Hematopoietic multipotent progenitor cell (in vitro differentiated cells): ENCODE measurements around the gene ANKRD37. TPM values are rescaled to one million over a fixed set of nuclear protein-coding genes. Genes with fewer than 3 reads are reported as not detected.
"Not testable (repeated sequence)": the region's sequence is repeated elsewhere in the genome, so short reads cannot be mapped to it uniquely, and the experiment has no call there.

Source experiments
- DNase-seq, 3 donors: peaks; one replicate each; pipeline ENCODE4 v3.0.0-alpha.2; 2011 to 2015; ENCODE audit warnings: low read depth in 2 of 3, low spot score in 2 of 3
- total RNA-seq: library from RNA; depleted of rRNA; stranded (reverse); fragments of >200 nt; gene quantifications from one replicate; pipeline ENCODE4 v1.2.3, GENCODE V29; 2012

The ANKRD37 gene
- 4.3 TPM for total RNA-seq

- DNase-seq: no peak
Observed at GRCh38 chr4:185396724-185397385, at the start of gene ANKRD37. ANKRD37 (plus strand) TSS chr4:185396841; CDS start chr4:185396924, 83 bp downstream.

GRCh38 chr4:185346975-185347601 lies 49.6 kb upstream of the ANKRD37 start:
- DNase-seq: no peak

- DNase-seq: no peak
Observed at GRCh38 chr4:185351691-185352090, 45.0 kb upstream of the ANKRD37 start.

GRCh38 chr4:185352202-185352601 lies 44.4 kb upstream of the ANKRD37 start:
- no peak for DNase-seq

GRCh38 chr4:185352741-185353140 lies 43.9 kb upstream of the ANKRD37 start:
- DNase-seq: no peak

- DNase-seq: no peak
Observed at GRCh38 chr4:185357211-185357610, 39.4 kb upstream of the ANKRD37 start.

- DNase-seq: no peak
Observed at GRCh38 chr4:185357733-185358440, 38.8 kb upstream of the ANKRD37 start.

- no peak for DNase-seq
Observed at GRCh38 chr4:185358514-185358913, 38.1 kb upstream of the ANKRD37 start.

GRCh38 chr4:185358959-185359358 lies 37.7 kb upstream of the ANKRD37 start:
- DNase-seq: no peak

- no peak for DNase-seq
Observed at GRCh38 chr4:185359767-185360446, 36.7 kb upstream of the ANKRD37 start.

GRCh38 chr4:185361872-185362271 lies 34.8 kb upstream of the ANKRD37 start:
- DNase-seq: no peak

- not testable (repeated sequence) for DNase-seq
Observed at GRCh38 chr4:185362570-185362969, 34.1 kb upstream of the ANKRD37 start.

- DNase-seq: no peak
Observed at GRCh38 chr4:185363251-185363650, 33.4 kb upstream of the ANKRD37 start.

- no peak for DNase-seq
Observed at GRCh38 chr4:185364886-185365285, 31.8 kb upstream of the ANKRD37 start.

GRCh38 chr4:185369731-185370130 lies 26.9 kb upstream of the ANKRD37 start:
- DNase-seq: no peak

GRCh38 chr4:185370268-185370949 lies 26.2 kb upstream of the ANKRD37 start:
- no peak for DNase-seq

GRCh38 chr4:185371702-185372101 lies 24.9 kb upstream of the ANKRD37 start:
- DNase-seq: no peak

- no peak for DNase-seq
Observed at GRCh38 chr4:185374027-185374426, 22.6 kb upstream of the ANKRD37 start.

- DNase-seq: no peak
Observed at GRCh38 chr4:185374573-185374972, 22.1 kb upstream of the ANKRD37 start.

GRCh38 chr4:185378264-185378663 lies 18.4 kb upstream of the ANKRD37 start:
- no peak for DNase-seq
